NB4 (cell line): Measurements from ENCODE around the gene PDGFD.

Experiments used
- CTCF ChIP-seq: IDR thresholded peaks from one replicate; pipeline ENCODE4 v1.5.1; 2012; ENCODE audit warnings: low read depth, low read length
- POLR2A ChIP-seq: IDR thresholded peaks from 2 replicates; pipeline ENCODE4 v1.6.1; 2011; ENCODE audit warnings: mild to moderate bottlenecking; ENCODE audit not compliant: insufficient read length; ENCODE audit errors: extremely low read depth
- TF ChIP-seq, protein P1 (sequence below): IDR thresholded peaks from 2 replicates; pipeline ENCODE4 v1.6.1; 2011; ENCODE audit warnings: low read depth, low read length

- TF ChIP-seq CTCF (no peak), POLR2A (no peak)
- TF ChIP-seq, protein P1, sequence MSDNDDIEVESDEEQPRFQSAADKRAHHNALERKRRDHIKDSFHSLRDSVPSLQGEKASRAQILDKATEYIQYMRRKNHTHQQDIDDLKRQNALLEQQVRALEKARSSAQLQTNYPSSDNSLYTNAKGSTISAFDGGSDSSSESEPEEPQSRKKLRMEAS: no peak
Observed at GRCh38 chr11:104183593-104183992, 19.6 kb upstream of the PDGFD start.
